IPS-NIHi11 (cell line): ENCODE data around the gene KASH5.

ENCODE experiments used
- DNase-seq: peaks from one replicate; pipeline ENCODE4 v3.0.0; 2012; ENCODE audit warnings: mixed read lengths, low spot score

KASH5 gene, protein sequence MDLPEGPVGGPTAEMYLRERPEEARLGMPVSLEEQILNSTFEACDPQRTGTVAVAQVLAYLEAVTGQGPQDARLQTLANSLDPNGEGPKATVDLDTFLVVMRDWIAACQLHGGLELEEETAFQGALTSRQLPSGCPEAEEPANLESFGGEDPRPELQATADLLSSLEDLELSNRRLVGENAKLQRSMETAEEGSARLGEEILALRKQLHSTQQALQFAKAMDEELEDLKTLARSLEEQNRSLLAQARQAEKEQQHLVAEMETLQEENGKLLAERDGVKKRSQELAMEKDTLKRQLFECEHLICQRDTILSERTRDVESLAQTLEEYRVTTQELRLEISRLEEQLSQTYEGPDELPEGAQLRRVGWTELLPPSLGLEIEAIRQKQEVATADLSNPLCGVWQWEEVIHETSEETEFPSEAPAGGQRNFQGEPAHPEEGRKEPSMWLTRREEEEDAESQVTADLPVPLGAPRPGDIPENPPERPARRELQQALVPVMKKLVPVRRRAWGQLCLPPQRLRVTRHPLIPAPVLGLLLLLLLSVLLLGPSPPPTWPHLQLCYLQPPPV

DNA sequence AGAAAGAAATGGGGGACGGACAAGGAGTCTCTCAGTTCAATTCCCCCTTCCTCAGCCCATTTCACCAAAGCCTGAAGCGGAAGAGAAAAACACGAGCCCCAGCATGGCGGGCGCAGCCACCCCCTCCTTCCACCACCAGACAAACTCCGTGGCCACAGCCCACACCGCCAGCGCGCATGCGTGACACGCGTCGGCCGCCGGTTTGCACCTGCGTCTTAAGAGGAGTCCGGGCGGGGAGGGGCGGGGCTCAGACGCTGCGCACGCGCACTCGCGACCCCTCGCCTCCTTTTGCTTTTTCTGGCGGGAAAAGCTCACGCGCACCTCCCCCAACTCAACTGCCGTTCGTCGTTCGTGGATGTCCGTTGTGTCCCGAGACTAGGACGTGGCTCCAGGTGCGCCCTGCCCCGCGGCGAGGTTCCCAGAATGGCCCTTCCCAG is at the start of gene KASH5:
Gene KASH5, plus strand, starts transcription at position 314 of the 437 bp plus-strand sequence. CDS start 2,635 bp downstream, outside the sequence.
- DNase-seq, result peak; percentile 48

DNA sequence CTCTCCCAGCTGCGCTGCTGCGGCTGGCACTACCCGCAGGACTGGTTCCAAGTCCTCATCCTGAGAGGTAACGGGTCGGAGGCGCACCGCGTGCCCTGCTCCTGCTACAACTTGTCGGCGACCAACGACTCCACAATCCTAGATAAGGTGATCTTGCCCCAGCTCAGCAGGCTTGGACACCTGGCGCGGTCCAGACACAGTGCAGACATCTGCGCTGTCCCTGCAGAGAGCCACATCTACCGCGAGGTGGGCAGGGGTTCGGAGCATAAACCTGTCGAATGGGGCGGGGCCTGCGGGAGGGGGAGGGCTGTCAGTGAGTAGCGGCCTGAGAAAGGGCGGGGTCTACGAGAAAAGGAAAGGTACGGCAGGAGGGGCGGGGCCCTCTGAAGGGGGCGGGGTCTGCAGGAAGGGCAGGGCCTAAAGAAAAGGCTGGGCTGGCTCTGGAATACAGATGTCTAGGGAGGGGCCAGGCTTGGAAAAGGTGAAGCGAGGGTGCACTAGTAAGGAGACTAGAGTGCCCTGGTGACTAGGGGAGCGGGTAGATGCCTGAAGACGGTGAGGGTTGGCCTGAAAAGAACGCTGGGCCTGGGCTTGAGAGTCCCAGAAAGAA is 49.3 kb upstream of the KASH5 start:
- DNase-seq, result peak; percentile 94

DNA sequence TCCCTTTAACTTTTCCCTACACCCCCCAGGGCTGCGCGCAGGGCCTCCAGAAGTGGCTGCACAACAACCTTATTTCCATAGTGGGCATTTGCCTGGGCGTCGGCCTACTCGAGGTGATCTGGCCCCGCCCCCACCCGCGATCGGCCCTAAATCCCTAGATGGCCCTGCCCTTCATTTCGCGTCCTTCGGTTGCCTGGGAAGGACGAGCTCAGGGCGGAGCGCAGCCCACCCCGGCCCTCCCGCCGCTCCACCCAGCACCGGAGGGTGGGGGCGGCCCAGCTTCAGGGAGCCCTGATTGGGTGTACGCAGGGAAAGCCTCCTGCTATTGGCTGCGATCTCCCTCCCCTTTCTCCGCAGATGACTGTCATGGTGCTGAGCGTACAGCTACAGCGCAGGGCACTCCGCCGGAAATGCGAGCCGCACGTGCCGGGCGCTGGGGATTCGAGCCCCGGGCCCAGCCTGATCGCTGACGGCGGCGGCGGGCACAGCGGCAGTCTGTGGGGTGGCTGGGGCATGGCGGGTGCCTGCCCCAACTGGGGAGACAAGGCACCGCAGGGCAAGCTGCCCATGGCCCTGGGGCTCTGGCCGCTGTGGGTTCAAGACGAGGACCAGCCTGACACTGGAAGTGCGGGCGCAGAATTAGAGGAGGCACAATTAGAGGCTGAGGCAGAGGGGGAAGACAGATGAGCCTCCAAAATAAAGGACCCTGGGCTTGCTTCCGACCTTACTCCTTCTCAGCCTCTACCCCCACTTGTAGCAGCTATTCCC is 48.6 kb upstream of the KASH5 start:
- peak; percentile 96 for DNase-seq

DNA sequence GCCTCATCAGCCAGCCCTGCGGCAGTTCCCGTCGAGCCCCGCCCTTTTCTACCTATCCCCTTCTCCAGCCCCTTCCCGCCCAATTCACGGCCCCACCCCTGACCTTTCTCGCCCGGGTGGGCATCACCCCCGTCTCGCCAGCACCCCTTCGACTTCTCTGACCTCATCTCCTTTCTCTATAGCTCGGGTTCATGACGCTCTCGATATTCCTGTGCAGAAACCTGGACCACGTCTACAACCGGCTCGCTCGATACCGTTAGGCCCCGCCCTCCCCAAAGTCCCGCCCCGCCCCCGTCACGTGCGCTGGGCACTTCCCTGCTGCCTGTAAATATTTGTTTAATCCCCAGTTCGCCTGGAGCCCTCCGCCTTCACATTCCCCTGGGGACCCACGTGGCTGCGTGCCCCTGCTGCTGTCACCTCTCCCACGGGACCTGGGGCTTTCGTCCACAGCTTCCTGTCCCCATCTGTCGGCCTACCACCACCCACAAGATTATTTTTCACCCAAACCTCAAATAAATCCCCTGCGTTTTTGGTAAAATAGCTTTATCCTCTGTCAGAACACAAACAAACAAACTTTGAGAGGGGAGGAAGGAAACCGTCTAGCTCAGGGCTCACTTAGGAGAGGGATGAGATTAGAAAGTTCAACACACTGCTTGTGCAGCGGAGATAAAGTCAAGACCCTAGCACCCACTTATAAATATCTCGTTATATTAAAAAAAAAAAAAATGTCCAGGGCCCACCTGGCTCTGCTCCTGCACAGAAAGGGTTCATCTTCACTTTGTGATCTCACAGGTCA is 47.8 kb upstream of the KASH5 start:
- peak; percentile 84 for DNase-seq

DNA sequence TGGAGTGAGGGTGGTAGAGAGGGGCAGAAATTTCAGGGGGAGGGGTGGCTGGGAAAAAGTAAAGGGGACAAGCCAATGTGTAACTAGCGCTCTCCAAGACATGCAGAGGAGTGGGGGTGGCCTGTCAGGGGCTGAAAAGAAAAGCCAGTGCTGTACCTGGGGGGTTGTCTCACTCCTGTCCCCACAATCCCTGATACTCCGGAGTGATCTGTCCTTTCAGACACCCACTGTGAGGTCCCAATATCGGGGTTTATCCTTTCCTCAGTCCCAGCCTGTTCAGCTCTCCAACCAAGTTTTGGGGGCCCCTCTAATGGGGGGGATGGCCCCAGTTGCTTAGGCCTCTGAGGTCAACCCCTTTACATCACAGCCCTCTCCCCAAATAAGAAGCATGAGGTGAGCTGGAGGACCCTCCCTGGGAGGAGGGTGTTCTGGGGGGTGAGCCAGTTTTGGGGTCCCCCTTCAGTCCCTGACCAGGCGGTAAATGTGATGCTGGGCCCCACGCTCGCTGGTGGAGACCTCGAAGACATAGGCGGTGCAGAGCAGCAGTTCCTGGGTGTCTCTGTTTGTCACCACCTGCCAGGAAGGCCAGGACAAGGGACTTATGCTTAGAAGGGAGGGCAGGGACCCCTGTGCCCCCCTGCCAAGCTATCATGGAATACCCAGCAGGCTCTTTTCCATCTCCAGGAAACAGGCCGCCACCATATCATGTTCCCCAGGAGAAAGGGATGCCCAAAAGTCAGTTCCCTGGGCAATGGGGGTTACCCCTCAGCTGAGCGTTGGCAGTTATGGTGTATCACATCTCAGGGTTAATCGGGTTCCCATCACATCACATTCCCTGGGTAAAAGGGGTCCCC is 47.0 kb upstream of the KASH5 start:
- no peak for DNase-seq

DNA sequence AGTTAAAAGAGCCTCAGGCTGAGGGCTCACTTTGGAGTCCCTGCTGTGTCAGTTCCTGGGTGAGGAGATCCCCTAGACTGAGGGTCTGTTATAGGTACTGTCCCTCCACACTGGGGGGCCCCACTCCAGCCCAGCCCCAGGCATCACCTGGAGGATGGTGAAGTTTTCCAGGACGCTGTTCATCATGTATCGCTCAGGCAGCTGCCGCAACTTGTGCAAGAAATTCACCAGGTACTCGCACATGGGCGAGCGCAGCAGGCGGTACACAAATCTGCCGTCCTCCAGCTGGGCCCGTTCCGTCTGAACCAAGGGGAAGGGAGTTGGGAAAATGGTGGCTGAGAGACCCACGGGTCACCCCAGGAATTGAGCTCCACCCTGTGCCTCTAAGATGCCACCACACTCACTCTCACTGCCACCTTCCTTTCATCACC is 45.7 kb upstream of the KASH5 start:
- no peak for DNase-seq

DNA sequence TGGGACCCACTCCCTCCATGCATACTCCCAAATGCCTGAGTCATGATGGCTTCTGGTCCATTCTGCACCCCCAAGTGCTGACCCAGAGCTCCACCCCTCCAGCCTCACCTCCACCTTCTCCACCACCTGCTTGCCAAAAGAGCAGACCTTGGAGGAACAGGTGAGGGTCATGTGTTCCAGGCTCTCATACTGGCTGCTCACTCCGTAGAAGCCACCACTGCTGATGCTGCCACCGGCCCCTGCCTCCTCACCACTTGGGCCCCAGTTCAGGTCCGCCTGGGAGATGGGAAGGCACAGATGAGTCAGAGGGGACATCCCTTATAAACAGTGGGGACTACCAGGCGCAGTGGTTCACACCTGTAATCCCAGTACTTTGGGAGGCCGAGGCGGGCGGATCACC is 44.9 kb upstream of the KASH5 start:
- no peak for DNase-seq

DNA sequence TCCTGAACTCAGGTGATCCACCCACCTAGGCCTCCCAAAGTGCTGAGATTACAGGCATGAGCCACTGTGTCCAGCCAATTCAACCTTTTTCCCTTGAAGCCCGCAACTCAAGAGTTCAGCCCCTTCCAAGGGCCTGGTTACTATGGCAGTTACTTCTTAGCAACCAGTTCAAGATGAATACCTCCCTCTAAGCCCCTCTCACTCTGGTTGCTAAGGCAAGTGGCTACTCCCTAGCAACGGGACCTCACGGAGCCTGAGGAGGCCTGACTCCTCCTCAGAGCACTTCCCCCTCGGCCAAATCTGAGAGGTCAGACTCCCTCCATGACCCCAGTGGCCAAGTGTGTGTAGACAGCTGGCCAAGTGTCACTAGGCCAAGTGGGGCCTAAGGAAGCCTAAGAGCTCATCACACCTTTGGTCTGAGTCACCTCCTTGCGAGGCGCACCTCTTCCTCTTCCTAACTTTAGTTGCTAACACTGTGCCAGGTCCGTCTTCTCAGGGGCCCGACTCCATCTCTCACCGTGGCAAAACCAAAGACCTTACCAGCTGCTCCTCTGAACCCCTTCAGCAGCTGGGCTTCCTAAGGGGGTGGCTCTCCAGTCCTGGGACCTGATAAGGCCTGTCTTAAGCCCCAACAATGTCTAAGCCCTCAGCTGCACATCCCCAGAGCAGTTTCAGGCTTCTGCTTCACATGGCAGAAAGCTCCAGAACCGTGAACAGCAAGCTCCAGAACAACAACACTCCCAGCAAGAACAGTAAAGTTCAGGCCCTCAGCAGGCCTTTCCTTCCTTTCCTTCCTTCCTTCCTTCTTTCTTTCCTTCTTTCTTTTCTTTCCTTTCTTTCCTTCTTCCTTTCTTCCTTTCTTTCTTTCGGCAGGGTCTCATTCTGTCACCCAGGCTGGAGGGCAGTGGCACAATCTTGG is 43.3 kb upstream of the KASH5 start:
- no peak for DNase-seq

DNA sequence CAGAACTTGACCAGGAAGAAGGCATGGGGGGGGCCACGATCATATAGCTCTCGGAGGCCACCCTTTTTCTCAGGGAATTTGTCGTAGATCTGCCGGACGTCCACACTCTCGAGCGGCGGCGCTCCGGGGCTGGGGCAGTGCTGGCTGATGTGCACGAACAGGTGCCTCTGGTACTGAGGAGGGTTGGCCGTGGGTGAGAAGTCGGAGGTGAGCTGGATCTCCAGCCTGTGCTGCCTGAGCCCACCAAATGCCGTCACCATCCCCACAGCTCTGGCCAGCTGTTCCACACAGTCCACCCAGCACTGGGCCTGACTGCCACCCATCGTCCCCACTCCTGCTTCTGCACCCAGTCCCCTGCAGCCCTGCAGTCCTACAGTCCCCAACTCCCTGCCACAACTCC is 40.9 kb upstream of the KASH5 start:
- no peak for DNase-seq

DNA sequence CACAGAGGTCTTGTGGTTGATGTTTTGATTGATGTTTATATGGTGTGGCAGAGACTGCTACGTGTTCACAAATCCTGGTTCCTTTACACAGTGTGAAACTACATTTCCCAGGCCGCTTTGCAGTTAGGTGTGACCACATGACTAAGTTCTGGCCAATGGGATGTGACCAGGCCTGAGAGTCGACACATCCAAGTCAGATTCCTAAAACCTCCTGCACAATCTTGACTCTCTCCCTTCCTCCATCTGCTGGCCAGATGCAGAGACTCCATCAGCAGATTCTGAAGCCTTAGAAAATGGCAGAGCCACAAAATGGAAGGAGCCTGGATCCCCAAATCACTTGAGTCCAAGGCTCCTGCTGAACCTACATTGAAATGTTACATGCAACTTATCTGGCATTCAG is 40.2 kb upstream of the KASH5 start:
- DNase-seq, result peak; percentile 75

DNA sequence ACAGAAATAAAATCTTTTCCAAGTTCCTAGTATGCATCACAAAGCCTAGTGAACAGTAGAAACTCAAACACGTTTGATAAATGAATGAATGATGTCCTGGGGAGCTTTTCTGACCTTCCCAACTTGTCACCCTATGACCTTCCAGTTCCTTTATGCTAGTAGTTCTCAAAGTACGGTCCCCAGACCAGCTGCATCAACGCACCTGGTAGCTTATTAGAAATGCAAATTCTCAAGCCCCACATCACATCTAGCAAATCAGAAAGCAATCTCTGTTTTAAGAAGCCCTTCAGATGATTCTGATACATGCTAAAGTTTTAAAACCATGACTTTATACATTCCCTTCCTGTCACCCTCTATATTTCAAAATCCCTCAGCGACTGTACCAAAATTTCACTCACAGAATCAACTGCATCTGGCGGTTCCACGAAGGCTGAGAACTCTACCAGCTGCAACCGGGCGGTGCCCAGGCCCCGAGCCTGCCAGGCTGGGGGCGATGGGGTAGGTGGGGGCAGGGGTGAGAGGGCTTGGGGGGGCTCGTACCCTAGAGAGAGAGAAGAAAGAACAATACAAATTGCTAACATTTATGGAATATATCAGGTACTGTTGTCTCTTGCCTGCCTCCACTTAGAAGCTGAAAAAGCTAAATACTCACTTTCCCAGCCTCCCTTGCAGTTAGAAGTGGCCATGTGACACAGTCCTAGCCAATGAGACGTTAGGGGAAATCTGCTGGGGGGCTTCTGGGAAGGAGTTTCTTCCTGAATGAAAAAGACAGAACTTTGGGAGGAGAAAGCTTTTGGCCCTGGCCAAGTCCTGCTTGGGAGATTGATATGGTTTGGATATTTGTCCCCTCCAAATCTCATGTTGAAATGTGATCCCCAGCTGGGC is 39.5 kb upstream of the KASH5 start:
- no peak for DNase-seq

DNA sequence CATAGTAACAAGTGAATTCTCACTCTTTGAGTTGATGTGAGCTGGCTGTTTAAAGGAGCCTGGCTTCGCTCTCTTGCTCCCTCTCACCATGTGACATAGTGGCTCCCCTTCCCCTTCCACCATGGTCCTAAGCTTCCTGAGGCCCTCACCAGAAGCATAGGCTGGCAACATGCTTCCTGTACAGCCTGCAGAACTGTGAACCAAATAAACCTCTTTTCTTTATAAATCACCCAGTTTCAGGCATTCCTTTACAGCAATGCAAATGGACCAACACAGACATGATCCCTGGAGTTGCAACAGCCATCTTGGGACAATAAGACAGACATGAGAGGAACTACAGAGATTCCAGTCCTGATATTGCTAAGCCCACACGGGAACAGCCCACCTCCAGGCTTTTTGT is 38.5 kb upstream of the KASH5 start:
- DNase-seq, result no peak

DNA sequence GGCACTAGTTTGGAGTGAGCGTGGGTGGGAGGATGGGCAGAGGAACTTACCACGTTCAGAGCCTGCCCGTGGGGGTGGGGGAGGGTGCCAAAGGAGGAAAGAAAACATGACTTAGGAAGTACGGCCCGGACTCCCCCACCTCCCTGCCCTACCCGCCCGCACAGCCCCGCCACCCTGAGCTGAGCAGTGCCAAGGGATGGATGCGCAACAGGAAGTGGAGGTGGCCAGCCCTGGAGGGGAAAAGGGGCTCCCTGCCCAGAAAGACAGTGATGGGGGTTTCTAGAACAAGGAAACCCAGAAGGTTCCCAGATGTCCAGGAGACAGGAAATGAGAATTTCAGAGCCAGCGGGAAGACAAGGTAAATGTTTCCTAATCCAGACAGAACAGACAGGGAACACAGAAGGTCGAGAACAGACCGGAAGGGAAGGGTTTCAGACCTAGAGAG is 32.1 kb upstream of the KASH5 start:
- DNase-seq, result no peak

DNA sequence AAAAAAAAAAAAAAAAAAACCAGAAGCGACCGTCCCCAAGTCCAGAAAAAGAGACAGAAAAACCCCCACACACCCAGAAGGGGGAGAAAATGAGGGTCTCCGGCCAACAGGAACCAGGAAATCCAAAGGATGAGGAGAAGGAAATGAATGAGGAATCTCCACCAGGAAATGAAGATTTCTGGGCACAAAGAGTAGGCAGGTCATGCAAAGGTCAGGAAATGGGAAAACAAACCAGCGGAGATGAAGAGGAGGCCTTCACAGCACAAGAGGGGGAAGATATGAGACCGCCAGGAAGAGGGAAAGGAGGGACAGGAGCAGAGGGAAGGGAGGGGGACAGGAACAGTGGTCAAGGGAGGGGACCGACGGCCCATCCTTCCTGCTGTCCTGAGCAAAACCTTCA is 31.7 kb upstream of the KASH5 start:
- no peak for DNase-seq

DNA sequence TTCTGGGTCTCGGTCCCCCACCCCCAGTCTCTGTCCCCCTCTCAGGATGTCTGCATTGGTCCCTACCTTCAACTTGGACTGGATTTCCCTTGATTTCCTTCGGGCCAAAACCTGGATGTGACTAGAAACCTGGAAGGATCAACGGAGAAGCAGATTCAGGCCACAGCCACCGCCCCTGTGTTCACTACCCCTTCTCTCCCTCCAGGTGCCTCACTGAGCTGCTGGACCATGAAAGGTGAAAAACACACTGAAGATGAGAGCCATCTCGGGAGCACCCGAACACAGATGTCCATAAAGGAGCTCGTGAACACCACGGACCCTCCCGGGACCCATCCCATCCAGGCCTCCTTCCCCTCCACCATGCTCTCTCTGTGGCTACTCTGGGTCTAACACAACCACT is 30.9 kb upstream of the KASH5 start:
- DNase-seq, result no peak

DNA sequence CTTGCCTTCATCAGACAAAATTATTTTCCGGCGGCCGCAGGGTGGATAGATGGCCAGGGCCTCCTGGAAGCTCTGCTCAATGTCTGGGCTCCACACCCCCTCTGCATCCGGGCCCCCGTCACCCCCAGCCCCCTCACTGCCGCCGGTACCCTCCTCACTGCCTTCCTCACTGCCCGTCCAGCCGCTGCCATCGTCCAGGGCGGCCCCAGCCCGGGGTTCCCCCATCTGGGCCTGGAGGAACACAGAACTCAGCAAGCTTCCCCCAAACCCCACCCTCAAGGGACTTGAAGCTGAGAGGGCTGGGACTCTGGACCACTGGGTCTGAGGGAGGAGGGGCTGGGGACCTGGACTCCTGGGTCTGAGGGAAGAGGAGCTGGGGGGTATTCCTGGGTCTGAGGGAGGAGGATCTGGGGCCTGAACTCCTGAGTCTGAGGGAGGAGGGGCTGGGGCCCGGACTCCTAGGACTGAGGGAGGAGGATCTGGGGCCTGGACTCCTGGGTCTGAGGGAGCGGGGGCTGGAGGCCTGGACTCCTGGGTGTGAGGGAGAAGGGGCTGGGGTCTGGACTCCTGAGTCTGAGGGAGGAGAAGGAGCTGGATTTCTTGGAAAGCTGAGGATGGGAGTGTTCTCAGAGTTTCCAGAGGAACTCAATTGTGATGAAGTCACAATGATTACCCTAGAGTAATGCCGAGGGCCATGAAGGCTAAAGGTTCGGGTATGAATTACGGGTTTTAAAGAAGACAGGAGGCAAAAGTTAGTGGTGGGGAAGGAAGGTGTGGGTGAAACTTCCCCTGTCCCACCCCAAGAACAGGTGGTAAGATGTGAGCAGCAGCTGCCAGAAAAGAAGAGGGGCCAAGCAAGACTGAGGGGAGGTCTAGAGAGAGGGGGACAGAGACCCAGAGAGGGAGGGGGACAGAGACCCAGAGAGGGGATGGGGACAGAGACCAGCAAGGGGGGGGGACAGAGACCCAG is 27.9 kb upstream of the KASH5 start:
- DNase-seq, result no peak

DNA sequence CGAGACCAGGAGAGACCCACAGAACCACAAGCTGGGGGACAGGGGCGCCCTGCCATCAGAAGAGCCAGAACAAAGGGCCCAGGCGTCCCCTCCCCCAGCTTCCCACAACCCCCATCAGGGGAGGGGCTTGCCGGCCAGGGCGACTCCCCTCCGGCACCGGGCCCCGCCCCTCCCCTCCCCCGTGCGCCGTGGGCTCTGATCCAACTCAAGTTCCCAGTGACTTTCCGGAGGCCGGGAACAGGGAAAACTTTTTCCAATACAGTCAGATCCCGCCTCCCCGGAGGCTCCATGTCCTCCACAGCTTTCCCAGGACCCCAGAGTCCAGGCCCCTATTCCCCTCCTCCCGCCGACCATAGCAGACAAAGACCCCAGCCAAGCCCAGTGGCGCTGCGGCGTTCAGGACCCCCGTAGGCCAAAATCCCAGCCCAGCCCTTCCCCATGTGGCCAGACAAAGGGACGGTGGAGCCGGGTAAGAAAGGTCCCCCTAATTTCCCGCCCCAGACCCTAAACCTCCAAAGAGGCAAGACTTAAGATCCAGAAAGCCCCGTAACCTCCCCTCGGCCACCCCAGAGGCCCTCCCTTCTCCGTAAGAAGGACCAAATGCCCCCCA is 26.5 kb upstream of the KASH5 start:
- peak; percentile 92 for DNase-seq
